Measurements from ENCODE around the gene SLC22A4. TPM values are rescaled to one million over a fixed set of nuclear protein-coding genes. Genes with fewer than 3 reads are reported as not detected.

Gene SLC22A4
- polyA plus RNA-seq, 1 donor = 3.2 TPM

- no peak for DNase-seq
Measured at GRCh38 chr5:132275367-132276220, 18.6 kb upstream of the SLC22A4 start.

DNA sequence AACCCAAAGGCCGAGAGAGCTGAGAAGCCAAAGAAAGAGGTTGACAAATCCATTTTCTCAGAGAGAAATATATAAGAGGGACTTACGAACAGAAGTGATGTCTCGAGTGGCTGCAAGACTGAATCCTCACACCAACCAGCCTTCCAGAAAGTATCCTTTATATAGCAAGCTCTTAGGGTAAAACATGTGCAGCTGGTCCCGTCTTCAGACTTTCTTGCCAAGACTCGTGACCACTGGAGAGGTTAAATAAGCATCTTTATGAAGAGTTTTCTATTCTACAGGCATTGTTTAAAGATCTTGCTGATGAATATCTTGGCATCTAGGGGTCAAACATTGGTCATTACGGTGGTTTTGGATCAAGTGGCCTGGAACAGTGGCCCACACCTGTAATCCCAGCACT, 16.9 kb upstream of the SLC22A4 start:
- no peak for DNase-seq

DNA sequence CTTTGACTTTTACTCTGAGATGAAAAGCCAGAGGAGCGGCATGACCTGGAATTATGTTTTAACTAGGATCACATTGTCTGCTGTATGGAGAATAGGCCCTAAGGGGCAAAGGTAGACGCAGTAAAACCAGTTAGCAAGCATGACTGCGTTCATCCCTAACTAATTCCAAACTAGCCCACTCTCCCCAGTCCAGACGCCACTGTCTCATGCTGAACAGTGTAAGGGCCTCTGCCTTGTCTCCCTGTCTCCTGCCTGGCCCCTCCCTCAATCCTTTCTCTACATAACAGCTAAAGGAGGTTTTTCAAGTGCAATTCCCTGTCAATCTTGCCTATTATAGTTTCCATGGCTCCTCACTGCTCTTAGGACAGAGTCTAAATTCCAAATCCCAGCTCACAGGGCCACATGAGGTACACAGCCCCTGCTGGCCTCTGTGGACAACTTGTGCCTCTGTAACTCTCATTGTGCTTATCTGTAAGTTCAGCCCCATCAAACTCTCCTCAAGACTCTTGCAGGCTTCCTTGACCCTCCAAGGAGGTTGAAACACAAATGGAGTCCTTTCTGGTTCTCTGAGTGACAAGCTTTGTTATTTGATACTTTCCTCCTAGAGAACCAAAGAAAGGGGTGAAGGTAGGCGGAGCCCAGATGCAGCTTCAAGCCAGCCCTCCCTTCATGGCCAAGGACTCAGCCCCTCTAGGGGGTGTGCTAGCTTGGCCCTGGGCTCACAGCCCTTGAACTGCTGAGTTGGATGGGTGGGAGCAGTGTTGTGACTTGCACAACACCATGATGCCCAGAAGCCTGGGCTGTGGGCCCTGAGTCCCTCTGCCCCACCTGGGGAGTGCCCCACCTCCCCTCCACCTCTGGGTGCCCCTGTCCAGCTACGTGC, 16.0 kb upstream of the SLC22A4 start:
- no peak for DNase-seq

- DNase-seq = no peak
Measured at GRCh38 chr5:132279801-132280200, 14.4 kb upstream of the SLC22A4 start.

GRCh38 chr5:132280371-132281240, 13.6 kb upstream of the SLC22A4 start:
- no peak for DNase-seq

GRCh38 chr5:132281856-132282614, 12.2 kb upstream of the SLC22A4 start:
- no peak for DNase-seq

DNA sequence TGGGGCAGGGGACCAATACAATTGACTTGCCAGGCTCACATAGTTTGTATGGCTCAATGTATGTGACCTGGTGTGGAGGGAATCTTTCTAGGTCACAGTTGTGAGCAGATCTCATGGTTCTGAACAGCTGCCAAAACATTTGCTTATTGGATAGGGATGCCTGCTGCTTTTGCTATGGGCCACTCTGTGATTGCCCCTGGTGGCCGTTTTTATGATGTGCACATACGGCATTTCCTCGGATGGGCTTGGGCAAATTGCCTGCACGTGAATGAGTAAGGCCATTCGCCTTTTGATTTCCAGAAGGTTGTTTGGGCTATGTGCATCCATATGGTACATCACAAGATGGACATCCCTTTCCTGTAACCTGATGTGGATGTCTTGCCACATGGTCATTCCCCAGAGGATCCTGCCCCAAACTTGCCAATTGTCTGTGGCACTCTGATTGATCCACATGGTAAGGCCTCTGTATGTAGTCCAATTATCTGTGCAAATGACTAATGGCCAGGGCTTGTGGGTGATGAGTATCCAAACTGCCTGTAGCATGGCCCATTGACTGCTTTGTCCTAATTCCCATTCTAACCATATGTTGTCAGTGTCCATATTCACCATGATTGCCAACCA, 10.7 kb upstream of the SLC22A4 start:
- DNase-seq = no peak

DNA sequence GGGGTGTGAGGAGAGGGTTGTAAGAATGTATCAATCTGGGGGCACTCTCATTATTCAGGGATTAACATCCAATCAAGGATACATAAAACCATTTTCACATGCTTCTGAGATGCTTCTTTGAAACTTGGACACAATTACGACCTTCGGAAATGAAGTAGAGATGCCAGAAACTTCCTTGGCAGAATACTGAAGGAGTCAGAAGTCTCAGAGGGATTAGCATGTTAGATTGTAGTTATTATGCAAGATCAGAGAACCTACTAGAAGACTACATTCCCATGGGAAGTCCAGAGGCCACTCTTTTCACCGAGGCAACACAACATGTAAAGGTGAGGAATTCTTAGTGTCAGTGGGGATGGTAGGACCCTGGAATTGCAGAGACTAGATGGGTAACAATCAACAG, 5.1 kb upstream of the SLC22A4 start:
- no peak for DNase-seq

DNA sequence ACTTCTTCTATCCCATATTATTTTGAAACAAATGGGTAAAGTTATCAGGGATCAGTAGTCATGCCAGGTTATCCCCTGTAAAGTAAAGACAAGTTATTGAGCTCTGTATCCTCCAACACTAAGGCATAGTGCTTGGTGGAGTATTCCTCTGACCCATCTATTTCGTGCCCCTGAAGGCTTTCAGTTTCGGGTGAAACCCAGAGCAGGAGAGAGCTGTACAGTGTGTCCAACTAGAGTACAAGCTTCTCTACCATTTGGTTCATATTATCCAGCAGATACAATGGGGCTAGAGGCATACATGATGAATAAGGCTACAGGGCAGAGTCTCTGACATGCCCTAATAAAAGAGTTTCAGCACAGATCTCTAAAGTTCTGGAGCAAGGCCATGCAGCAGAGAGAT, 3.2 kb upstream of the SLC22A4 start:
- DNase-seq = no peak

DNA sequence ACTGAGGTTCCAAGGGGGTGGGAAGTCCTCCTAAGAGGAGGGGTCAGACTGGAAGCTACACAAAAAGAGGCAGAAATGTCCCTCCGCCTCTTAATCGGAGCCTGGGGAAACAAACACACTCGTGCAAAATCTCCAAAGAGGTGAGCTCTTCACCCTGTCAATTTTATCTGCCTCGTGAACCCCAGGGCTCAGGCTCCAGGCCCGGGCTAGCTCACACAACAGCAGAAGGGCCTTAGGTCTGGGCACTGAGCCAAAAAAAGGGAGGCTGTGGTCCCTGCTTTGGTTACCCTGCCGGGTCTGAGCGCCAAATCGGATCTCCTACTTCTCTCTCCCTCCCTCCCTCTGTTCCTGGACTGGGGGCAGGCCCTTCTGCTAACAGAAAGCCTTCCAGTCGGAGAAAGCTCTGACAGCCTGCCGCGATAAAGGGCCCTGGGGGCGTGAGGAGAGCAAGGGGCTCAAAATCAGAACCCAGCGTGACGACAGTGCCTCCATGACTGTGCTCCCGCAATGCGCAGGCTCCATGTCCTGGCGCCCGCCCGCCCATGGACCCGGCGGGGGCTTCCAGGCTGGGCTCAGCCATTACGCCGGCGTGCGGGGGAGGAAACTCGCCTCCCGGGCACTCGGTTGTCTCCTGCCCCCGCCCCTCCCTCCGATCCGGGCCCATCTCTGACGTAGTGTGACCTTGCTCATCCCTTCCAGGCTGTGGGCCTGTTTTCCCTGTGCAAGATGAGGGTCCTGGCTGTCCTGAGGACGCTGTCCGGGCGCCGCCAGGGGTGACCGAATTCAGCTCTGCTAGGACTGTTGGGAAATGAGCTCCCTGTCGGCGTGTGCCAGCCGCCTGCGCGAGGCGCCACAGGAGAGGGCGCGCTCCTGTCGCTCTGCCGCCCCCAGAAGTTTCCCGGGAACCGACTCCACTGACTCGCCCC, 865 bp upstream of the SLC22A4 start:
- DNase-seq = peak; percentile 92

- no peak for DNase-seq
Measured at GRCh38 chr5:132294728-132295504, 722 bp downstream of the SLC22A4 start.

DNA sequence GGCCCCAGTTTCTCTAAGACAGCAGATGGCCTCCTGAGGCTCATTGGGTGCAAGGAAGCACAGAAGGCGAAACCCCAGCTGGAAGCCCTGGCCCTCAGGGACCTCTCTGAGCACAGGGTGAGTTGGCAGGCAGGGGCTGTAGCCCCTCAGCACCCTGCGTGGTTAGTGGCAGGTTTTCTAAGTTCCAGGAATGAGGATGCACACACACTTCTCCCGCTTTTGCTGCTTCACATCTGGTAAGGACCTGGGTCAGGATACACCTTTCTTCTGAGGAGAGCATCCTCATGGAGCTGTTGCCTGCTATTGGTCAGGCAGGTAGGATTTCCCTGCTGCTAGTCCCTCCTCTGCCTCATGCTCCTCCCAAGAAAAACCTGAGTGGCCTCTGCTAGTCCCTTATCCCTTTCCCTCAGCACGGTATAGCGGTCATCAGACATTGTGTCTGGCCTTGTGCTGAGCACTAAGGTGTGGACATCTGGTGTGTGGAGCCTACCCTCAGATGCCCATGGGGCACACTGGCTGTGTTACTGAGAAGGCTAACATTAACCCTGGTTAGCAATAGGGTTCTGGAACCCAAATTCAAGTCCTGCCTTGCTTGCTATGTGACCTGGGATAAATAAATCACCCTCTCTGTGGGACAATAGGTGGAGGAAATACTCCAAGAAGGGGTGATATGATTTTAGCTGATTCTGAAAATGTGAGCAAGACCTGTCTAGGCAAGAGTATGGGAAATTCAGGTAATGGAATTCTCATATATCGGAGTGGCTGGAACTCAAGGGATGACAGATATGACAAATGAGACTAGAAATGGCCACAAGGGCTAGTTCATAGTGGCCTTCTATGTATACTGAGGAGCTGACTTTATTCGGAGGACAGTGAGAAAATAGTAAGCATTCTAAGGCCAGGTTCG, 1.6 kb downstream of the SLC22A4 start:
- no peak for DNase-seq

GRCh38 chr5:132296412-132297016, 2.3 kb downstream of the SLC22A4 start:
- no peak for DNase-seq

GRCh38 chr5:132297211-132297940, 3.2 kb downstream of the SLC22A4 start:
- DNase-seq = no peak

DNA sequence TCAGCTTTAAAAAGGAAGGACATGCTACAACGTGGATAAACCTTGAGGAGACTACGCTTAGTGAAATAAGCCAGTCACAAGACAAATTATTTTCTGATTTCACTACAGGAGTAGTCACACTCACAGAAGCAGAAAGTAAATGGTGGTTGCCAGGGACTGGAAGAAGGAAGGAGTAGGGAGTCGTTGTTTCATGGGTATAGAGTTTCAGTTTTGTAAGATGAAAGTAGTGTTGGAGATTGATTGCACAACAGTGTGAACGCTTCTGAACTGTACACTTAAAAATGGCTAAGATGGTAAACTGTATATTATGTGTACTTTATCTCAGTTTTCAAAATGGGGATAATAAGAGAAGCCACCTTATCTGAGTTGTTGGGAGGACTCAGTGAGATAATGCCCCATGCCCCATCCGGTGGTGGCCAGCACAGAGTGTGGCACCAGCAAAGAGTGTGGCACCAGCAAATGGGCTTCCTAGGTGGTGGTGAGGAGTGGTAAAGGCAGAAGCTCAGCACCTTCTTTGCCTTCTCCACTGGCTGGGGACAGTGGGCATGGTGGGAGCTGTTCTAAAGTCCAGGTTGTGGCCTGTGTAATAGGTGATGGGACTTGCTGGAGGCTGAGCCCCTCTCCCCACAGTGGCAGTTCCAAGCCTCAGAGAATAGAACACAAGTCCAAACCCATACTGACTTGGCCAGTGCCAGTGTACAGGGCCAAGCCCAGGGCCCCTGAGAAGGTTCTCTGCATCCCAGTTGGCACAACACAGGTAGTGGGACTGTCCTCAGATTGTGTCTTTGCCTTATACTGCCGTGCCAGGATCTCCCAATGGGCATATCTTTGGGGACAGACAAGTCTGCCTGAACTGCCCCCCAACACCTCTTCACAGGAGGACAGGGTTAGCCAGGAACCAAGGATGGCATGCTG, 4.4 kb downstream of the SLC22A4 start:
- no peak for DNase-seq

DNA sequence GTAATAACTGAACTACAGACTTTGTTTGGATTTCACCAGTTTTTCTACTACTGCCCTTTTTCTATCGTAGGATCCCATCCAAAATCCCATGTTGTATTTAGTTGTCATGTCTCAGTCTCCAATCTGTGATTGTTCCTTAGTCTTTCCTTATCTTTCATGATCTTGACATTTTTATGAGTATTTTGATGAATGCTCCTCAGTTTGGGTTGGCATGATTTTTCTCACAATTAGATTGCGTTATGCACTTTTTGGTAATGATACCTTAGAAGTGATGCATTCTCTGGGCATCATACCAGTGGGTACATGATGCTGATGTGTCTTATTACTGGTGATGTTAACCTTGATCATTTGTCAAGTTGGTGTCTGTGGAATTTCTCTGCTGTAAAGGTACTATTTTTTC, 5.7 kb downstream of the SLC22A4 start:
- DNase-seq = no peak
